Esophagus (tissue), 2 donors: ENCODE data around the gene FADS6. TPM values are rescaled to one million over a fixed set of nuclear protein-coding genes. Genes with fewer than 3 reads are reported as not detected.

Experiments
- H3K27ac ChIP-seq, 2 donors: one replicate each; pipeline ENCODE4 v1.5.1; 2013; ENCODE audit warnings: low read depth in 2 of 2, mild to moderate bottlenecking in 2 of 2, inconsistent platforms in 1 of 2, low read length in 1 of 2, moderate library complexity in 1 of 2
- H3K27me3 ChIP-seq, 2 donors: one replicate each; pipeline ENCODE4 v1.6.1; 2013; ENCODE audit warnings: low read length in 2 of 2, control low read depth in 1 of 2, mild to moderate bottlenecking in 1 of 2; ENCODE audit not compliant: insufficient read depth in 2 of 2, control insufficient read depth in 1 of 2
- H3K36me3 ChIP-seq, 2 donors: one replicate each; pipeline ENCODE4 v1.6.1; 2013; ENCODE audit warnings: low read length in 1 of 2; ENCODE audit not compliant: control insufficient read depth in 2 of 2, insufficient read depth in 2 of 2
- H3K4me1 ChIP-seq, 2 donors: one replicate each; pipeline ENCODE4 v1.6.1; 2013; ENCODE audit warnings: low read length in 1 of 2; ENCODE audit not compliant: control insufficient read depth in 2 of 2, insufficient read depth in 2 of 2
- H3K4me3 ChIP-seq, 2 donors: one replicate each; pipeline ENCODE4 v1.5.1; 2013; ENCODE audit warnings: low read length in 2 of 2, mild to moderate bottlenecking in 2 of 2, low read depth in 1 of 2, moderate library complexity in 1 of 2
- H3K9me3 ChIP-seq, 2 donors: one replicate each; pipeline ENCODE4 v1.6.1; 2013; ENCODE audit warnings: mild to moderate bottlenecking in 2 of 2, low read depth in 1 of 2, low read length in 1 of 2, moderate library complexity in 1 of 2; ENCODE audit not compliant: control insufficient read depth in 2 of 2, insufficient read depth in 1 of 2
- WGBS, 2 donors: extraction: QIAGEN DNeasy Blood & Tissue Kit; methylation state at CpG; one replicate each; pipeline ENCODE4 v1.1.7; 2013; 5-methylcytosine and 5-hydroxymethylcytosine counted together
- polyA plus RNA-seq, 2 donors: library from polyadenylated mRNA; stranded (reverse); fragments of 200-250 nt; gene quantifications; one replicate each; pipeline ENCODE4 v1.2.3, GENCODE V29; 2013
- donor health status: healthy with polysubstance abuse.
- donor health status: Bipolar disorder and iron deficiency.

Gene FADS6
- polyA plus RNA-seq, 2 donors, result 1.8 to 2.6 TPM

GRCh38 chr17:74893936-74894671, 671 bp upstream of the FADS6 start:
- peaks cover 8 to 9% of the 10 kb centered on the region in 2 donors for H3K4me1 ChIP-seq
- H3K36me3 ChIP-seq, result no peaks in the 10 kb centered on the region
- H3K9me3 ChIP-seq, result no peaks in the 10 kb centered on the region
- 34 to 36% methylated on average over 21 to 22 of the region's 22 CpGs for WGBS, 2 donors
- H3K4me3 ChIP-seq, result peak overlapping the region in 1 of 2 donors; percentile 46
- no peak overlapping the region for H3K27ac ChIP-seq
- H3K27me3 ChIP-seq, result peaks cover 0 to 3% of the 10 kb centered on the region in 2 donors

DNA sequence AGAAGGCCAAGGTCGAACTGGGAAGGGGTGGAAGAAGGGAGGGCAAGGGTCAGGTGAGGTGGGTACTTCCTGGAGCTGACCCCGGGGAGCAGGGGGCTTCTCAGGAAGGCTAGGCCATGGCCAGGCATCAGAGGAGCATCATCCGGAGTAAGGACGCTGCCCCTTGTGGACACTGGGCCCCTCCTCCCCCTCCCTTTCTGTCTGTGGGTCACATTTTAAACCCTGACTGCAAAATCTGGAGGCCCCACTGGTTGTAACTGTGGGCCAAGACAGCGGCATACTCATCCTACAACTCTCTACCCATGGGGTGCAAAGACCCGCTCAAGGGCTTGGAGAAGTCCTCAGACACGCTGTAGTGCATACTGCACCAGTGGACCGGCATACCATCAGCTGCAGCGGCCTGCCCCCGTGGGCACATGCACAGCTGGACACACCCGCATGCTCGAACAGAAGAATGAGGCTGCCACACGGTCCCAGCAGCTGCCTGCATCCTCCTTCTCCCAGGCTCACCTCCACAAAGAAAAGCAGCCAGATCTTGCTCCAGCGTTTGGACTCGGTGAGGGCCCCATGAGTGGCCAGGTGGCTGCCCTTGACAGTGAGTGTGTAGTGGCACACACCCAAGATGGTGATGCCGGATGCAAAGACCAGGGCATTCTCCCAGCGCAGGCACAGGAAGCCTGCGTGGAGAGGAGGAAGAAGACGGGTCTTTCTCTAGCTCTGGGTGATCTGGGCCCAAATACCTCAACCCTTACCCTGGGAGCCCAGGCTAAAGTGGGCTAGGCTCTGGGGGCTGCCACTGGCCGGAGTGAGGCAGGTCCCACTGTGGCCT, 1.2 kb downstream of the FADS6 start:
- peaks cover 5 to 8% of the 10 kb centered on the region in 2 donors for H3K4me1 ChIP-seq
- no peaks in the 10 kb centered on the region for H3K9me3 ChIP-seq
- H3K27ac ChIP-seq, result no peak overlapping the region
- 63 to 73% methylated on average over 20 of the region's 20 CpGs for WGBS, 2 donors
- peaks cover 0 to 3% of the 10 kb centered on the region in 2 donors for H3K27me3 ChIP-seq
- no peaks in the 10 kb centered on the region for H3K36me3 ChIP-seq
- no peak overlapping the region for H3K4me3 ChIP-seq

DNA sequence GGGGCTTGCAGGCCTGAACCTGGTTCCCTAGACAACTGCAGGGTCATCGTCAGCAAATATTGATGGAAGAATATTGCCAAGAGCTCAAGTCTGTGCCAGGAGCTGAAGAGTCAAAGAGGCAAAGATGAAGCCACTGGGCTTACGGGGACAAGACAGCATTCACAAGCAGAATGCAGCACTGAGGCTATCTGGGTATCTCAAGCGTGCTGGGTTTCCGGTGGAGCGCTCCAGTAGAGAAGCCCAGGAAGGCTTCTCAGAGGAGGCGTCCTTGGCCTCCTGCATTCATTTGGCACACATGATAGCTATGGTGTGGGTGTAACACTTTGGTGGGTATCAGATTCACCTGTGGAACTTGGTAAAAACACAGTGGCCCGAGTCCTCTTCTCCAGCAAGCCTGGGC, 2.9 kb downstream of the FADS6 start:
- 91 to 93% methylated on average over 7 of the region's 7 CpGs for WGBS, 2 donors

DNA sequence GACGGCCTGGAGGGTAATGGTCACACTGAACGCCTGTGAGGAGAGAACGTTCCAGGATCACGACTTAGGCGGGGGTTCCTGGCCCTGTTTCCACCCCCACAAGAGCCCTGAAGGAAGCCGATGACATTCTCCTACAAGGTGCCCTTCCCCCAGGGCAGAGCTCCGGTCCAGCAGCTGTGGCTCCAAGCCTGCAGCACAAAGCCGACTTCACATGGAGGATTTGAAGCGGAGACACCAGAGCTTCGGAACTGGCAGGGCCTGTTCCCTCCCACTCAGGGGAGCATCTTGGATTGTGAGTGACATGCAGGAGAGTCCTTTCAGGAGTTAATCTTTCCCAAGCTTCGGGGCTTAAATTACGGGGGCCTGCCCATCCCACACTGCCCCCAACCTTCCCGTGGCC, 5.0 kb downstream of the FADS6 start:
- no peaks in the 10 kb centered on the region for H3K36me3 ChIP-seq
- H3K9me3 ChIP-seq, result no peaks in the 10 kb centered on the region
- H3K4me1 ChIP-seq, result peaks cover 3 to 5% of the 10 kb centered on the region in 2 donors
- H3K27me3 ChIP-seq, result no peaks in the 10 kb centered on the region
- no peak overlapping the region for H3K4me3 ChIP-seq
- 52 to 56% methylated on average over 13 of the region's 13 CpGs for WGBS, 2 donors
- H3K27ac ChIP-seq, result no peak overlapping the region

More for the DNA sequence above, 2.9 kb downstream of the FADS6 start:
- H3K27me3 ChIP-seq, result peaks cover 0 to 3% of the 10 kb centered on the region in 2 donors
- no peaks in the 10 kb centered on the region for H3K9me3 ChIP-seq
- no peak overlapping the region for H3K27ac ChIP-seq
- H3K36me3 ChIP-seq, result no peaks in the 10 kb centered on the region
- peaks cover 5 to 8% of the 10 kb centered on the region in 2 donors for H3K4me1 ChIP-seq
- no peak overlapping the region for H3K4me3 ChIP-seq

GRCh38 chr17:74883241-74883745, 10.1 kb downstream of the FADS6 start:
- Histone ChIP-seq H3K4me1 (peaks cover 0 to 4% of the 10 kb centered on the region in 2 donors), H3K27me3 (no peaks in the 10 kb centered on the region), H3K9me3 (no peaks in the 10 kb centered on the region), H3K4me3 (no peak overlapping the region), H3K27ac (no peak overlapping the region), H3K36me3 (no peaks in the 10 kb centered on the region)
- 77 to 81% methylated on average over 15 of the region's 15 CpGs for WGBS, 2 donors

- 77% methylated on average over 20 of the region's 20 CpGs for WGBS, 2 donors
These were observed 10.8 kb downstream of the FADS6 start for GRCh38 chr17:74882517-74883240.

GRCh38 chr17:74881073-74881472, 12.4 kb downstream of the FADS6 start:
- no peak overlapping the region for H3K4me3 ChIP-seq

More at GRCh38 chr17:74882517-74883240, 10.8 kb downstream of the FADS6 start:
- Histone ChIP-seq H3K9me3 (no peaks in the 10 kb centered on the region), H3K4me1 (peaks cover 0 to 9% of the 10 kb centered on the region in 2 donors), H3K36me3 (no peaks in the 10 kb centered on the region), H3K27me3 (no peaks in the 10 kb centered on the region), H3K27ac (no peak overlapping the region), H3K4me3 (no peak overlapping the region)

DNA sequence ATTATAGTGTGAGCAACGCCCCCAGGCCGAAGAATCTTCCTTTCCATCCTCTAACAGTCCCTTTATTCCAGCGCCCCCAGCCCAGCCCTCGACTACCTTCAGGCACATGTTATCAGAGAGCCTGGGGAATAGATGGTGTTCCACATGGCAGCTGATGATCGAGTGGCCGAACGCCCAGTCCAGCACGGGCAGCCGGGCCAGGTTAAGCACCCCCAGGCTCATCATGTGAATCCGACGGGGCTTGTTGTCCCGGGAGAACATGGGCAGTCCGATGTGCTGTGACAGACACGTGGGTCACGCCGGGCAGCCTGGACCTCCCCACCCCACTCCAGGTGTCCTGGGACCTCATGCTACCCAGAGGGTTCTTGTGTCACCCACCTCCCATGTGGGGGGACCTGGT, 14.1 kb downstream of the FADS6 start:
- WGBS, 2 donors, result 89 to 91% methylated on average over 16 of the region's 16 CpGs
- H3K27ac ChIP-seq, result no peak overlapping the region
- no peaks in the 10 kb centered on the region for H3K36me3 ChIP-seq
- H3K4me3 ChIP-seq, result no peak overlapping the region
- no peaks in the 10 kb centered on the region for H3K27me3 ChIP-seq
- no peaks in the 10 kb centered on the region for H3K9me3 ChIP-seq
- H3K4me1 ChIP-seq, result peaks cover 0 to 11% of the 10 kb centered on the region in 2 donors

More at GRCh38 chr17:74881073-74881472, 12.4 kb downstream of the FADS6 start:
- H3K27ac ChIP-seq, result no peak overlapping the region
- H3K27me3 ChIP-seq, result no peaks in the 10 kb centered on the region
- peaks cover 0 to 11% of the 10 kb centered on the region in 2 donors for H3K4me1 ChIP-seq
- WGBS, 2 donors, result 81 to 82% methylated on average over 11 of the region's 11 CpGs
- no peaks in the 10 kb centered on the region for H3K9me3 ChIP-seq
- H3K36me3 ChIP-seq, result no peaks in the 10 kb centered on the region

DNA sequence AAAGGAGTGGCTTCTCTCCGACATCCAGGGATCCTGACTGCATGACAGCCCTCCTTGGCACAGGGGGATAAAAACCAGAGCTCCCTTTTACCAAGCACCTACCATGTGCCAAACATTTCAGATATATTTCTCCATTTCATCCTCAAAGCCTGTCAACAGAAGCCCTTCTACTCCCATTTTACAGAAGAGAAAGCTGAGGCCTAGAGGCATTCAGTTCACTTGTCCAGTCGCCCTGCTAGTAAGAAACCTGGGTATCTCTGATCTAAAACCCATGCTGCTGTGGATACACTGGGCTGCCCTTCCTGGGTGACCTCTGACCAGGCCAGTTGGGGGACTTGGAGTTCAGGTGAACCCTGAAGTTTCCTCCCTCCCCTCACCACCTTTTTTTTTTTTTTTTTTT, 14.8 kb downstream of the FADS6 start:
- 62 to 81% methylated on average over 2 of the region's 2 CpGs for WGBS, 2 donors
- H3K36me3 ChIP-seq, result no peaks in the 10 kb centered on the region
- H3K4me3 ChIP-seq, result no peak overlapping the region
- H3K9me3 ChIP-seq, result no peaks in the 10 kb centered on the region
- no peaks in the 10 kb centered on the region for H3K27me3 ChIP-seq
- H3K4me1 ChIP-seq, result peaks cover 0 to 11% of the 10 kb centered on the region in 2 donors
- H3K27ac ChIP-seq, result peak overlapping the region; percentile 16 to 62
